NCI-H69 (cell line): Measurements from ENCODE around the gene ACBD6.
"Not testable (repeated sequence)": the region's sequence is repeated elsewhere in the genome, so short reads cannot be mapped to it uniquely, and the experiment has no call there.

ENCODE experiments used
- DNase-seq: peaks from one replicate; lab custom pipeline; 2025; lab: John Stamatoyannopoulos, UW

Gene ACBD6

GRCh38 chr1:180415236-180415848 is 87.0 kb downstream of the ACBD6 start:
- DNase-seq, result no peak

- no peak for DNase-seq
Measured at GRCh38 chr1:180412583-180412982, 89.8 kb downstream of the ACBD6 start.

GRCh38 chr1:180408128-180408527 is 94.2 kb downstream of the ACBD6 start:
- not testable (repeated sequence) for DNase-seq

- no peak for DNase-seq
Measured at GRCh38 chr1:180407051-180407450, 95.3 kb downstream of the ACBD6 start.

- DNase-seq, result no peak
Measured at GRCh38 chr1:180402551-180402950, 99.8 kb downstream of the ACBD6 start.

GRCh38 chr1:180402001-180402400 is 100.4 kb downstream of the ACBD6 start:
- no peak for DNase-seq

GRCh38 chr1:180397175-180397574 is 105.2 kb downstream of the ACBD6 start:
- no peak for DNase-seq

GRCh38 chr1:180392427-180393145 is 109.8 kb downstream of the ACBD6 start:
- DNase-seq, result no peak

GRCh38 chr1:180392020-180392419 is 110.4 kb downstream of the ACBD6 start:
- DNase-seq, result no peak

- DNase-seq, result no peak
Measured at GRCh38 chr1:180387413-180387812, 115.0 kb downstream of the ACBD6 start.

- no peak for DNase-seq
Measured at GRCh38 chr1:180386745-180387367, 115.5 kb downstream of the ACBD6 start.

- DNase-seq, result no peak
Measured at GRCh38 chr1:180385144-180385543, 117.2 kb downstream of the ACBD6 start.

GRCh38 chr1:180384286-180385005 is 117.9 kb downstream of the ACBD6 start:
- DNase-seq, result no peak

GRCh38 chr1:180382326-180383115 is 119.9 kb downstream of the ACBD6 start:
- DNase-seq, result no peak

GRCh38 chr1:180381184-180381580 is 121.2 kb downstream of the ACBD6 start:
- no peak for DNase-seq

GRCh38 chr1:180380259-180381183 is 121.9 kb downstream of the ACBD6 start:
- no peak for DNase-seq

- DNase-seq, result no peak
Measured at GRCh38 chr1:180376800-180377199, 125.6 kb downstream of the ACBD6 start.

GRCh38 chr1:180376253-180376652 is 126.1 kb downstream of the ACBD6 start:
- no peak for DNase-seq

- DNase-seq, result no peak
Measured at GRCh38 chr1:180372728-180373127, 129.6 kb downstream of the ACBD6 start.

- no peak for DNase-seq
Measured at GRCh38 chr1:180370597-180370996, 131.8 kb downstream of the ACBD6 start.

GRCh38 chr1:180370188-180370587 is 132.2 kb downstream of the ACBD6 start:
- peak; percentile 21 for DNase-seq
